NCI-H69 (cell line): Measurements from ENCODE around the gene NT5C2.
"Not testable (repeated sequence)": the region's sequence is repeated elsewhere in the genome, so short reads cannot be mapped to it uniquely, and the experiment has no call there.

ENCODE experiments used
- DNase-seq: peaks from one replicate; lab custom pipeline; 2025; lab: John Stamatoyannopoulos, UW

NT5C2 gene

GRCh38 chr10:103199488-103199887 is 6.4 kb upstream of the NT5C2 start:
- DNase-seq, result no peak

DNA sequence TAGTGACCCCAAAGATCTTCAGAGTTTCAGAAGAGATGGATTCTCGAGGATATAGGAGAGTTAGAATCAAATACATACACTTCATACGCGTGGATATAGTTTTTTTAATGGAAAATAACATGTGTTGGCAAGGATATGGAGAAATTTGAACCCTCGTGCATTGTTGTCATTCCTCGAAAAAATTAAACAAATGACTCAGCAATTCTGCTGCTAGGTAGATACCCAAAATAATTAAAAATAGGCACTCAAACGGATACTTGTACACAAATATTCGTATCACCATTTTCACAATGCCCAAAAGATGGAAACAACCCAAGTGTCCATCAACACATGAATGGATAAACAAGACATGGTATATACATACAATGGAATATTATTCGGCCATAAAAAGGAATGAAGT is 5.6 kb upstream of the NT5C2 start:
- DNase-seq, result no peak

GRCh38 chr10:103197903-103198302 is 4.8 kb upstream of the NT5C2 start:
- no peak for DNase-seq

DNA sequence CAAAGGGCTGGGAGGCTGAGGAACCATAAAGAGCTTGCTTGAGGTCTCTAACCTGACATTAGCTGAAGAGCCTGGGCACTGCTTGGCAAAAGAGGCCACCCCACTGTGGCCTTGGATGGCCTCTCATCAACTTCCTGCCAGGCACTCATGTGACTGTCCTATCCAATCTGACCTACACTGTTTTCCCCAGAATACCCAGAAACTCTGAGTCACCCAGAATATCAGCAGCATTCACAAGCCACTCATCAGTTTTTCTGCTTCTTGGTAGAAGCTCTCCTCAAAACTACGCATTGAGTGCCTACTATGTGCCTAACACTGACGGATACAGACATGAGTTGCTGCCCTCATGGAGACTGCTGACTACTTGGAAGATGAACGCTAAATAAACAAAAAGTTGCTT is 4.1 kb upstream of the NT5C2 start:
- no peak for DNase-seq

DNA sequence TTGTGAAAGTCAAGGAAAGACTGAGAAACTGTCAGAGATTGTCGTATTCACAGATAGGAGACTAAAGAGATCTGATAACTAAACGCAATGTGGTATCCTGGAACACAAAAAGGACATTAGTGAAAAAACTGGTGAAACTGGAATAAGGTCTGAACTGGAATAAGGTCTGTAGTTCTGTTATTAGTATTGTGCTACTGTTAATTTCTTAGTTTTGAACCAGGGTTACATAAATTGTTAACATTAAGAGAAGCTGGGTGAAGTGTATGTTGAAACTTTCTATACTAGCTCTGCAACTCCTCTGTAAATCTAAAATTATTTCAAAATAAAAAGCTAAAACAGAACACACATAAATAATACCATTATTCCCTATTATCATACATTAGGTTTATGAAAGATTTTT is 3.4 kb upstream of the NT5C2 start:
- no peak for DNase-seq

GRCh38 chr10:103193820-103194529 is 903 bp upstream of the NT5C2 start:
- no peak for DNase-seq

- DNase-seq, result peak; percentile 77
These were observed 493 bp downstream of the NT5C2 start for GRCh38 chr10:103192451-103193106.

- DNase-seq, result peak; percentile 17
These were observed 1.0 kb downstream of the NT5C2 start for GRCh38 chr10:103192089-103192450.

GRCh38 chr10:103191198-103191597 is 1.9 kb downstream of the NT5C2 start:
- not testable (repeated sequence) for DNase-seq

- DNase-seq, result no peak
These were observed 4.2 kb downstream of the NT5C2 start for GRCh38 chr10:103188853-103189252.

- DNase-seq, result no peak
These were observed 6.9 kb downstream of the NT5C2 start for GRCh38 chr10:103186128-103186527.

GRCh38 chr10:103184615-103185014 is 8.5 kb downstream of the NT5C2 start:
- DNase-seq, result no peak

- DNase-seq, result not testable (repeated sequence)
These were observed 9.1 kb downstream of the NT5C2 start for GRCh38 chr10:103183991-103184451.

DNA sequence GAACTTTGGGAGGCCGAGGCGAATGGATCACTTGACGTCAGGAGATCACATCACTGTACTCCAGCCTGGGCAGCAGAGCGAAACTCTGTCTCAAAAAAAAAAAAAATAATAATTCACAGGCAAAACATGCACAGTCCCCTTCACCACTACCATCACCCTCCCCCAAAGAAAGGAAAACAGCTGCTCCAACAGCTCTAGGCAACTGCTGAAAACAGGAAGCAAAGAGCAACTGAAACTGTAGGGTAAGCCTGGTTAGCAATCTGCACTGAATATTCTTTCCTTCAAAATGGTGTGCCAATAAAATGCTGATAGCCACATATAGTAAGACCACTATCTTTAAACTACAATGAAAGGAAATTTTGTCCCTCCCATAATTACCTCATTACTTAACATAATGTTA is 11.8 kb downstream of the NT5C2 start:
- DNase-seq, result no peak

- no peak for DNase-seq
These were observed 12.6 kb downstream of the NT5C2 start for GRCh38 chr10:103180491-103180890.

GRCh38 chr10:103177123-103177522 is 15.9 kb downstream of the NT5C2 start:
- no peak for DNase-seq

DNA sequence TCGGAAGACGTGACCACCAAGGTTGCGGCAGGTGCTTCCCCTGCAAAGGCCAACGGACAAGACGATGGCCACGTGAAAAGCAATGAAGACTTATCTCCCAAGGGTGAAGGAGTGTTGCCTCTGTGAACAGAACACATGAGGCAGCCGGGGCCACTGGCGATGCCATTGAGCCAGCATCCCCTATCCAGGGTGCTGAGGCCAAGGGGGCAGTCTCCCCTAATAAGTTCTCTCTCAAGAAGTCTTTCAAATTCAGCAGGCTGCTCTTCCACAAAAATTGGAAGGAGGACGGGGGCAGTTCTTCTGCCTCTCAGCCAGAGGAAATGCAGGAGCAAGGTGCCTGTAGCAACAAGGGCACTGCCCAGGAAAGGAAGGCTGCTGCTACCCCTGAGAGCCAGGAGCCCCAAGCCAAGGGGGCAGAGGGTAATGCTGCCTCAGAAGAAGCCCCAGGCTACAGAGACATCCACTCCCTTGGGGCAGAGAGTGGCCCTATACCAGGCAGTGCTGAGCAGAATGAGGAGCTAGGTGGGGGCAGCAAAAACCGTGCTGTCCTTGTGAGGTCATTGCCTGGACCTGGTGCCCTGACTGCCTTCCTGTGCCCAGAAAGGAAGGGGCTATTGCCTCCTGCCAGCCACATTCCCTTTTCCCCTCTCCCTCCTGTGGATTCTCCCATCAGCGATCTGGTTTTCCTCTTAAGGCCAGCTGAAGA is 17.3 kb downstream of the NT5C2 start:
- no peak for DNase-seq

GRCh38 chr10:103174324-103174723 is 18.7 kb downstream of the NT5C2 start:
- DNase-seq, result not testable (repeated sequence)

DNA sequence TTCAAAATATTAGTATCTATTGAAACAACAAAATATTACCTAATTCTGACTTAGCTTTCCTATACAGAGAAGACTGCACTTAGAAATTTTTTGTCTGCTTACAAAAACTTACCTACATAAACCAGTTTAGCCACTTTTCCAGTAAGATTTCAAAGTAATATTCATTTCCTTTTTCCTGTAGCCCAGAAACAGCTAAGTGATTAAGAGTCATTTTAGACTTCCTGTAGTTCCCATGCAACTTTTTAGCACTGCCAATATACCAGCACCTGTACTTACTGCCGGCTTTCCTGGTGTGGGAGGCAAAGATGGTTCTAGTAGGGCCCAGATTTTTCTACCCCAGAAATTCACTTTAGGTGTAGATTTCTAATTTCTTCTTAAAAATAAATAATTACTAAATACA is 21.8 kb downstream of the NT5C2 start:
- DNase-seq, result no peak

DNA sequence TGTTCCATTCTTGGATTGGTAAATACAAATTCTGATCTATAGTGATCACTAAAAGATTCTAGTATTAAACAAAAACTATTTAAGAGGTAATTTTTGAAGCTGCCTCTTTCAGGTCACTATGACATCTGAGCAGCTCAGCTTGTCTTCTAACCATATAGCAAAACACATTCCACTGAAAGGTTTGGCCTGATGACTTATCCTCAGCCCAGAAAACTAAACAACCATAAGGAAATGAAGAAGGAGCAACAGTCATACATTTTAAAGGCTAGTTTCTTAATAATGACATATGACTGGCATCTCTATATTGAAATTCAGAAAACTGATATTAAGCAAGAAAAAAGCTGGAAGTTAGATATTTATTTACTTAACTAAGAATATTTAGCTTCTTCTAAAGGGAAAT is 24.6 kb downstream of the NT5C2 start:
- DNase-seq, result no peak

DNA sequence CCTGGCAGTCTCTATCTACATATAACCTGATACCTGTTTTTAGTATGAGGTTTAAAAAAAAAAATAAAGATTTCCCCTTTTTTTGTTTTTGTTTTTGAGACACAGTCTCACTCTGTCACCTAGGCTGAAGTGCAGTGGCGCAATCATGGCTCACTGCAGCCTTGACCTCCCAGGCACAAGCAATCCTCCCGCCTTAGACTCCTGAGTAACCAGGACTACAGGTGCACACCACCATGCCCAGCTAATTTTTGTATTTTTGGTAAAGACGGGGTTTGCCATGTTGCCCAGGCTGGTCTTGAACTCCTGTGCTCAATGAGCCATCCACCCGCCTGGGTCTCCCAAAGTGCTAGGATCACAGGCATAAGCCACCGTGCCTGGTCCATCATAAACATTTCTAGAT is 25.5 kb downstream of the NT5C2 start:
- not testable (repeated sequence) for DNase-seq

- DNase-seq, result peak; percentile 32
These were observed 26.5 kb downstream of the NT5C2 start for GRCh38 chr10:103166523-103166922.

- not testable (repeated sequence) for DNase-seq
These were observed 29.2 kb downstream of the NT5C2 start for GRCh38 chr10:103163766-103164403.
